ENCODE results near the gene GFPT1.

Gene GFPT1

GRCh38 chr2:69287544-69287943, 99.5 kb downstream of the GFPT1 start:
- no peak for DNase-seq

DNA sequence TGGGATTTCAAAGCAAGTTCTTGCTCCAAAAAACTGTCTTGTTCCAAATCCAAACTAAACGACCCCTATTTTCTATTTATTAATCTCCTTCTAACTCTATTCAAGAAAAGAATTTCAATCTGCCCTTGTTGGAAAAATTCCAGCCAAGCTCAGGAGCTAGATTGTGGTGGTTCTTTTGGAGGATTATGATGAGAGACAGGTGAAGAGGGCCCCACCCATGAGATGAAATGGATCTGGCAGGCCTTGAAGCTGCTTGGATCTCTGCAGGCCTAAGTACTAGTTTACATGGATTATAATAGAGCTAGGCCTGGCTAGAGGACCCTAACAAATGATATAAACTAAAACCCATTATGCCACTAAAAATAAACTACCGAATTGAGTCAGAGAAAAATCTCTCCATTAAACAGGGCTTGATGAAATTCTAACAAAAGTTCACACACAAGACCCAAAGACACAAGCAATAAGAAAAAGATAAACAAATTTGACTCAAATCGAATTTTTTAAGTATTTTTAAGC, 101.6 kb downstream of the GFPT1 start:
- no peak for DNase-seq

- DNase-seq, result no peak
These were observed 106.1 kb downstream of the GFPT1 start for GRCh38 chr2:69280796-69281412.

DNA sequence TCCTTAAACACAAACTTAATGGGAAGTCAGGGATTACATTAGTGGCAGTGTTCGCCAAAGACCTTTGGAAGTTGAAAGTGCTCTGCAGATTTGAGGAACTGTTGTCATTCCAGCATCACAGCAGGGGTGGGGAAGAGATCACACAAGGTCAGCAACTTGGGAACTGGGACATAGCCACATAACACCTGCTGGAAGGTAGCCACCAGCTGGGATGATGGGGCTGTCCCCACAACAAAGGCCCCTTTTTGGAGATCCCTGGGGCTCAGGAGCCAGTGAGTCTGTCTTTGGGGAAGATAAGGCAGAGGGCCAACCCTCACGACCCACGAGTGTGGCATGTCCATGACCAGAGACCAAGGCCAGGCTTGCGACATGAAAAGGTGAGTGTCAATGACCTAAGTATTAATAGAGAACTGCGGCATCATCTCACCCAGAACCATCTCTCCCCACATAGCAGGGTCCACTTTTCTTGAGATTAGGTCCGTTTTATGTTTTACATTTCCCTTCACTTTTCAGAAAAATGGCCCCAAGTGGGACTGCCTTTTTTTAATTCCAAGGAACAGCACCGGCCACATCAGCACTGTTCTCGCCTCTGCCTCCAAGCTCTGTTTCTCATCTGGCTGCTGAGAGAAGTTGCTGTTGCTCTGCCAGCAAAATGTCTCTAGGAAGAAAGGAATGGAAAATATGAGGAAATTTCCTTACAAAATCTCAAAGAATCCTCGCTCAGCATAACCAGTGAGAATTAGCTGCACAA, 106.9 kb downstream of the GFPT1 start:
- DNase-seq, result no peak

DNA sequence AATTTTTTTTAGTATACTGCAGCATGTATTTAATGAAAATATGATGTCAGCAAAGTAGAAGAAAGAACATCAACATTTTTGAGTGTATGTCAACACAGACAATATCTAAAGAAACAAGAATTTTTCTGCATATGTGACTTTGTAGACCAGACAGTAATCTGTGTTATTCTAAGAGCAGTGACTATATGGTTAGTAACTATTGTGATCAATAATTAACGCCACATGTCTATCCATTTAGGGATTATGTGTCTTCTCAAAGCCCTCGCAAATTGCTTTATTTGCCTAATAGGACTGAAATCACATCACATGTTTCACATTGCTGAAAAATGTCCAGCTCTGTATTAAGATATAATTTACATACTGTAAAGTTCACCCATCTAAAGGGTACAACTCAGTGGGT, 107.8 kb downstream of the GFPT1 start:
- DNase-seq, result no peak

- no peak for DNase-seq
These were observed 108.7 kb downstream of the GFPT1 start for GRCh38 chr2:69278366-69278765.

DNA sequence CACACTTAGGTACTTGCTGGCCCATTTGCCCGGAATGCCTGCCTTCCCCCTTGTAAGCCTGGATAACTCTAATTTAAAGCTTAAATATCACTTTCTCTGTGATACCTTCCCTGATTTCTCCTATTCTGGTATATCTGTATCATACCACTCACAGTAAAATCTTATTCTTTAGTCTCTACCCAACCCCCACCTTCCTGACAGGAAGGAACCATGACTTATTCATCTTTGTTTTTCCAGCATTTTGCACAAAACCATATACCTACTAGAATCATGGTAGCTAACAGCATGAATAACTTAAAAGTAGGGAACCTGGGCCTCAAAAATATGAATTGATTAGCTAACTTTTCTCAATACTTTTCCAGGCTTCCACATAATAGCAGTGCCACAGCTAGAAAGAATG, 111.5 kb downstream of the GFPT1 start:
- no peak for DNase-seq

GRCh38 chr2:69272803-69273471, 114.1 kb downstream of the GFPT1 start:
- no peak for DNase-seq

GRCh38 chr2:69271831-69272257, 115.2 kb downstream of the GFPT1 start:
- no peak for DNase-seq

Data from NCI-H345 (cell line).